Kidney epithelial cell (primary cell): ENCODE measurements around the gene C3orf70. TPM values are rescaled to one million over a fixed set of nuclear protein-coding genes. Genes with fewer than 3 reads are reported as not detected.

Experiments
- DNase-seq: peaks from one replicate; pipeline ENCODE4 v3.0.0-alpha.2; 2010; ENCODE audit warnings: low read depth
- H3K27me3 ChIP-seq: 2 replicates; pipeline ENCODE4 v1.6.0; 2011; ENCODE audit warnings: low read length; ENCODE audit not compliant: control insufficient read depth, insufficient read depth
- H3K36me3 ChIP-seq: 2 replicates; pipeline ENCODE4 v1.5.1; 2011; ENCODE audit warnings: low read length; ENCODE audit not compliant: control insufficient read depth, insufficient read depth
- H3K4me3 ChIP-seq: 2 replicates; pipeline ENCODE4 v1.5.1; 2011; ENCODE audit warnings: low read depth, mild to moderate bottlenecking, control low read depth, low read length
- total RNA-seq: library from RNA; depleted of rRNA; stranded (reverse); fragments of >200 nt; gene quantifications from 2 replicates; pipeline ENCODE4 v1.2.3, GENCODE V29; 2015
- TF ChIP-seq, protein P1 (sequence below): IDR thresholded peaks from 2 replicates; pipeline ENCODE4 v1.5.1; 2011; ENCODE audit warnings: mild to moderate bottlenecking, moderate library complexity, low read length, control low read depth, inconsistent platforms; ENCODE audit not compliant: insufficient read depth, poor library complexity, severe bottlenecking

The C3orf70 gene
- total RNA-seq, 1 donor from 2014 or later, result 0.50 TPM

DNA sequence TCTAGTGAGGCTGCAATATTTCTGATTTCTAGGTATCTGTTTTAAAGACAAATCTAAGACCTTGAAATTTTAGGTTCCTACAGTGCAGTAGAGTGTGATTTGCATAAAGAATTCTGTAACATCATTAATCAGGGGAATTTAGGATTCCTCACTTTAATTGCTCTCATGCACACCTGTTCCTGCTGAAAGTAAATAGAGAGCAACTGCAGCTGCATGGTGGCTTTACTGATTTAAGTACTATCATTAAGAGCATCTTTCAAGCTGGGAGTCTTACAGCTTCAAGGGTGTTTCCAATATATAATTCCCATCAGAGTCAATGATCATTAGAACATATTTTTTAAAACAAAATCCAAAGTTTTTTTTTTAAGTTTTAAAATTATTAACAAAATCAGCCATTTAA, 36.0 kb upstream of the C3orf70 start:
- TF ChIP-seq, protein P1, sequence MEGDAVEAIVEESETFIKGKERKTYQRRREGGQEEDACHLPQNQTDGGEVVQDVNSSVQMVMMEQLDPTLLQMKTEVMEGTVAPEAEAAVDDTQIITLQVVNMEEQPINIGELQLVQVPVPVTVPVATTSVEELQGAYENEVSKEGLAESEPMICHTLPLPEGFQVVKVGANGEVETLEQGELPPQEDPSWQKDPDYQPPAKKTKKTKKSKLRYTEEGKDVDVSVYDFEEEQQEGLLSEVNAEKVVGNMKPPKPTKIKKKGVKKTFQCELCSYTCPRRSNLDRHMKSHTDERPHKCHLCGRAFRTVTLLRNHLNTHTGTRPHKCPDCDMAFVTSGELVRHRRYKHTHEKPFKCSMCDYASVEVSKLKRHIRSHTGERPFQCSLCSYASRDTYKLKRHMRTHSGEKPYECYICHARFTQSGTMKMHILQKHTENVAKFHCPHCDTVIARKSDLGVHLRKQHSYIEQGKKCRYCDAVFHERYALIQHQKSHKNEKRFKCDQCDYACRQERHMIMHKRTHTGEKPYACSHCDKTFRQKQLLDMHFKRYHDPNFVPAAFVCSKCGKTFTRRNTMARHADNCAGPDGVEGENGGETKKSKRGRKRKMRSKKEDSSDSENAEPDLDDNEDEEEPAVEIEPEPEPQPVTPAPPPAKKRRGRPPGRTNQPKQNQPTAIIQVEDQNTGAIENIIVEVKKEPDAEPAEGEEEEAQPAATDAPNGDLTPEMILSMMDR, result no peak
- H3K27me3 ChIP-seq, result no peaks in the 10 kb centered on the region
- H3K36me3 ChIP-seq, result no peaks in the 10 kb centered on the region
- no peak overlapping the region for H3K4me3 ChIP-seq
- no peak for DNase-seq

GRCh38 chr3:185187391-185187790, 34.5 kb upstream of the C3orf70 start:
- no peaks in the 10 kb centered on the region for H3K36me3 ChIP-seq
- TF ChIP-seq, protein P1, result no peak
- no peak for DNase-seq
- H3K4me3 ChIP-seq, result no peak overlapping the region
- H3K27me3 ChIP-seq, result no peaks in the 10 kb centered on the region

DNA sequence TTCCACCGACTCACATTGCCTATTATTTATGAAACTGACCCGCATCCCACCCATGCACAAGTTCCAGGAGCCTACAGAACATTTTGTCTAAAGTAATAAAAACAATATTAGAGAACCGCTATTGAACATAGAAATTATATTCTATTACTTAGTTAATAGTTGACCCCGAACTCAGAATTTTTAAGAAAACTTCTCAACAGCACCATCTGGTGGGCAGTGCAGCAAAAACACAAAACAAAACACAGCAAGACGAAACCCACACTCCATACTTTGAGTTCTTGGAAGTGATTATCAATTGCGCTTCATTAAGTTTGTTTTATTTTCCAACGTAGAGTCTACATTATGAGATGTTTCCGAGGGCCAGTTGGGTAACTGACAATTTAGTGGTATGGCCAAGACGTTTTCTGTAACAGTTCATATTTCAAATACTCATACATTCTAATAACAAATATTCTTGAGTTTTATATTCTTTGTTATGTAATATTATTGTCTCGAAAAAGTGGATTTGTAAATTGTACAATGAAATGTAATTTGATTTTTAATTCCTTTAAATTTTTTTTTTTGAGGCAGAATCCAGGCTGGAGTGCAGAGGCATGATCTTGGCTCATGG, 24.0 kb upstream of the C3orf70 start:
- TF ChIP-seq, protein P1, result peak; percentile 56
- Histone ChIP-seq H3K27me3 (no peaks in the 10 kb centered on the region), H3K36me3 (no peaks in the 10 kb centered on the region), H3K4me3 (no peak overlapping the region)
- DNase-seq, result no peak

GRCh38 chr3:185175370-185175987, 22.6 kb upstream of the C3orf70 start:
- no peak for DNase-seq
- Histone ChIP-seq H3K27me3 (no peaks in the 10 kb centered on the region), H3K36me3 (no peaks in the 10 kb centered on the region), H3K4me3 (no peak overlapping the region)
- TF ChIP-seq, protein P1, result no peak

- Histone ChIP-seq H3K4me3 (no peak overlapping the region), H3K27me3 (no peaks in the 10 kb centered on the region), H3K36me3 (no peaks in the 10 kb centered on the region)
- no peak for DNase-seq
- TF ChIP-seq, protein P1, result no peak
Observed at GRCh38 chr3:185172086-185173049, 19.5 kb upstream of the C3orf70 start.
